ENCODE measurements around the gene ADCK2.
"Not testable (repeated sequence)": the region's sequence is repeated elsewhere in the genome, so short reads cannot be mapped to it uniquely, and the experiment has no call there.

The ADCK2 gene

DNA sequence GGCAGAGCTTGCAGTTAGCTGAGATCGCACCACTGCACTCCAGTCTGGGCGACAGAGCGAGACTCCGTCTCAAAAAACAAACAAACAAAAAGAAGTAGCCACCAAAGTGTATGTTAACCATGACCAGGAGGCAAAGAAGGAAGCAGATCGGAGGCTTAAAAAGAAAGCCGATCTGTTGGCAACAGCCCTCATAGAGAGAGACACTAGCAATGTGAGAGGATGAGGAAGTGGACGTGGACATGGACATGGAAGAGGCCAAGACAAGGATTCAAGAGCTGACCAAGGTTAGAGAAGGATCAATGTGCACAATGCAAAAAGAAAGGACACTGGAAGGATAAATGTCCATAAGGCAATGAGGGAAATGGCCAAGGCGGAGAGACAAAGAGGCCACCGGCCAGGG lies 14.9 kb upstream of the ADCK2 start:
- H3K9me2 ChIP-seq (replicated peaks; ENCODE audit: insufficient read depth, low read length) = no peaks in the 10 kb centered on the region
- no peak overlapping the region for H3K4me2 ChIP-seq (ENCODE audit: low read depth, low read length, poor library complexity, severe bottlenecking)
- no peak overlapping the region for H3K4me3 ChIP-seq (ENCODE audit: insufficient read depth, low read length, poor library complexity, severe bottlenecking)
- H3K36me3 ChIP-seq (ENCODE audit: low read length) = no peaks in the 10 kb centered on the region
- no peaks in the 10 kb centered on the region for H3K9me3 ChIP-seq (ENCODE audit: insufficient read depth, low read length)
- no peaks in the 10 kb centered on the region for H3K79me2 ChIP-seq (ENCODE audit: insufficient read depth, low read length)
- H3K27me3 ChIP-seq (ENCODE audit: low read length) = no peaks in the 10 kb centered on the region
- H3F3A ChIP-seq (ENCODE audit: insufficient read depth) = no peaks in the 10 kb centered on the region
- H3K27ac ChIP-seq (ENCODE audit: low read depth, low read length) = no peak overlapping the region
- no peaks in the 10 kb centered on the region for H4K20me1 ChIP-seq (ENCODE audit: low read depth, low read length)
- no peak overlapping the region for H2AFZ ChIP-seq (ENCODE audit: low read depth, low read length, severe bottlenecking)
- TF ChIP-seq, protein P1, sequence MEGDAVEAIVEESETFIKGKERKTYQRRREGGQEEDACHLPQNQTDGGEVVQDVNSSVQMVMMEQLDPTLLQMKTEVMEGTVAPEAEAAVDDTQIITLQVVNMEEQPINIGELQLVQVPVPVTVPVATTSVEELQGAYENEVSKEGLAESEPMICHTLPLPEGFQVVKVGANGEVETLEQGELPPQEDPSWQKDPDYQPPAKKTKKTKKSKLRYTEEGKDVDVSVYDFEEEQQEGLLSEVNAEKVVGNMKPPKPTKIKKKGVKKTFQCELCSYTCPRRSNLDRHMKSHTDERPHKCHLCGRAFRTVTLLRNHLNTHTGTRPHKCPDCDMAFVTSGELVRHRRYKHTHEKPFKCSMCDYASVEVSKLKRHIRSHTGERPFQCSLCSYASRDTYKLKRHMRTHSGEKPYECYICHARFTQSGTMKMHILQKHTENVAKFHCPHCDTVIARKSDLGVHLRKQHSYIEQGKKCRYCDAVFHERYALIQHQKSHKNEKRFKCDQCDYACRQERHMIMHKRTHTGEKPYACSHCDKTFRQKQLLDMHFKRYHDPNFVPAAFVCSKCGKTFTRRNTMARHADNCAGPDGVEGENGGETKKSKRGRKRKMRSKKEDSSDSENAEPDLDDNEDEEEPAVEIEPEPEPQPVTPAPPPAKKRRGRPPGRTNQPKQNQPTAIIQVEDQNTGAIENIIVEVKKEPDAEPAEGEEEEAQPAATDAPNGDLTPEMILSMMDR (IDR thresholded peaks at IDR 0.05; ENCODE audit: insufficient read depth, low read length, poor library complexity, severe bottlenecking) = no peak
- no peak for TF ChIP-seq EZH2phosphoT487 (conservative IDR thresholded peaks at IDR 0.05; ENCODE audit: low read length)
- H3K9ac ChIP-seq (ENCODE audit: low read length) = no peak overlapping the region

DNA sequence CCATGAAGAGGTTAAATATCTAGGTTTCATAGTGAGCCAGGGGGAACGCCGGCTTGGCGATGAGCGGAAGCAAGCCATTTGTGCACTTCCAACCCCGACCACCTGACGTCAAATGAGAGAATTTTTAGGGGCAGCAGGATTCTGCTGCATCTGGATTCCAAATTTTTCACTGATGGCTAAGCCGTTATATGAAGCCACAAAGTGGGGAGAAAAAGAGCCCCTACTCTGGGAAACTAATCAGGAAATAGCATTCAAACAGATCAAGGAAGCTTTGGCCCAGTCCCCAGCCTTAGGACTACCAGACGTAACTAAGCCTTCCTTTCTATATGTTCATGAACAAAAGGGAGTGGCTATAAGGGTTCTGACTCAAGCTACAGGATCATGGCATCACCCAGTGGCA lies 12.9 kb upstream of the ADCK2 start:
- TF ChIP-seq, protein P1 (IDR thresholded peaks at IDR 0.05; ENCODE audit: insufficient read depth, low read length, poor library complexity, severe bottlenecking) = no peak
- Histone ChIP-seq H3K9ac (ENCODE audit: low read length) (no peak overlapping the region), H3F3A (ENCODE audit: insufficient read depth) (no peaks in the 10 kb centered on the region), H3K4me2 (ENCODE audit: low read depth, low read length, poor library complexity, severe bottlenecking) (no peak overlapping the region), H3K79me2 (ENCODE audit: insufficient read depth, low read length) (no peaks in the 10 kb centered on the region), H3K4me3 (ENCODE audit: insufficient read depth, low read length, poor library complexity, severe bottlenecking) (no peak overlapping the region), H2AFZ (ENCODE audit: low read depth, low read length, severe bottlenecking) (no peak overlapping the region), H4K20me1 (ENCODE audit: low read depth, low read length) (no peaks in the 10 kb centered on the region), H3K9me2 (replicated peaks; ENCODE audit: insufficient read depth, low read length) (no peaks in the 10 kb centered on the region), H3K9me3 (ENCODE audit: insufficient read depth, low read length) (no peaks in the 10 kb centered on the region), H3K27ac (ENCODE audit: low read depth, low read length) (no peak overlapping the region), H3K27me3 (ENCODE audit: low read length) (no peaks in the 10 kb centered on the region), H3K36me3 (ENCODE audit: low read length) (no peaks in the 10 kb centered on the region)

DNA sequence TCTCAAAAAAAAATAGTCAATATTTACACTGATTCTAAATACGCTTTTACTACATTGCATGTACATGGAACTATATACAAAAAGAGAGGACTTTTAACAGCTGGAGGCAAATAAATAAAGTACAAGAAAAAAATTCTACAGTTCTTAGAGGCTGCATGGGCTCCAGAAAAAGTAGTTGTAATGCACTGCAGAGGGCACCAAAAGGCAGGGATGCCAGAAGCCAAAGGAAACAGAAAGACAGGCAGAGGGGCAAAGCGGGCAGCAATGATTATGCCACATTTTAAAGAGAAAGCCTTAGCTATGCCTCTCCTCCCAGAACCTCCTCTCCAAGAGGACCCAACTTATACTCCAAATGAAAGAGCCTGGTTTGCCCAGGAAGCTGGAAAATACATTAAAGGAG lies 11.6 kb upstream of the ADCK2 start:
- Histone ChIP-seq H3K36me3 (ENCODE audit: low read length) (no peaks in the 10 kb centered on the region), H3K27ac (ENCODE audit: low read depth, low read length) (no peak overlapping the region), H3K27me3 (ENCODE audit: low read length) (no peaks in the 10 kb centered on the region), H3K9ac (ENCODE audit: low read length) (no peak overlapping the region), H3K79me2 (ENCODE audit: insufficient read depth, low read length) (no peaks in the 10 kb centered on the region), H2AFZ (ENCODE audit: low read depth, low read length, severe bottlenecking) (no peak overlapping the region), H4K20me1 (ENCODE audit: low read depth, low read length) (no peaks in the 10 kb centered on the region), H3K4me3 (ENCODE audit: insufficient read depth, low read length, poor library complexity, severe bottlenecking) (no peak overlapping the region), H3F3A (ENCODE audit: insufficient read depth) (no peaks in the 10 kb centered on the region), H3K4me2 (ENCODE audit: low read depth, low read length, poor library complexity, severe bottlenecking) (no peak overlapping the region), H3K9me3 (ENCODE audit: insufficient read depth, low read length) (no peaks in the 10 kb centered on the region), H3K9me2 (replicated peaks; ENCODE audit: insufficient read depth, low read length) (no peaks in the 10 kb centered on the region)
- TF ChIP-seq EZH2phosphoT487 (conservative IDR thresholded peaks at IDR 0.05; ENCODE audit: low read length) = no peak
- TF ChIP-seq, protein P1 (IDR thresholded peaks at IDR 0.05; ENCODE audit: insufficient read depth, low read length, poor library complexity, severe bottlenecking) = no peak

DNA sequence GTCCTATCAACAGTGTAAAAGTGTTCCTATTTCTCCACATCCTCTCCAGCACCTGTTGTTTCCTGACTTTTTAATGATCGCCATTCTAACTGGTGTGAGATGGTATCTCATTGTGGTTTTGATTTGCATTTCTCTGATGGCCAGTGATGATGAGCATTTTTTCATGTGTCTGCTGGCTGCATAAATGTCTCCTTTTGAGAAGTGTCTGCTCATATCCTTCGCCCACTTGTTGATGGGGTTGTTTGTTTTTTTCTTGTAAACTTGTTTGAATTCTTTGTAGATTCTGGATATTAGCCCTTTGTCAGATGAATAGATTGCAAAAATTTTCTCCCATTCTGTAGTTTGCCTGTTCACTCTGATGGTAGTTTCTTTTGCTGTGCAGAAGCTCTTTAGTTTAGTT lies 9.8 kb upstream of the ADCK2 start:
- not testable (repeated sequence) for H3K4me2 ChIP-seq (ENCODE audit: low read depth, low read length, poor library complexity, severe bottlenecking); H3K27ac ChIP-seq (ENCODE audit: low read depth, low read length); H3K4me3 ChIP-seq (ENCODE audit: insufficient read depth, low read length, poor library complexity, severe bottlenecking); H3K9me2 ChIP-seq (replicated peaks; ENCODE audit: insufficient read depth, low read length); H4K20me1 ChIP-seq (ENCODE audit: low read depth, low read length); H3K9me3 ChIP-seq (ENCODE audit: insufficient read depth, low read length); H3K9ac ChIP-seq (ENCODE audit: low read length); H3K27me3 ChIP-seq (ENCODE audit: low read length); H3F3A ChIP-seq (ENCODE audit: insufficient read depth); H3K36me3 ChIP-seq (ENCODE audit: low read length); H2AFZ ChIP-seq (ENCODE audit: low read depth, low read length, severe bottlenecking); H3K79me2 ChIP-seq (ENCODE audit: insufficient read depth, low read length)
